BJ (cell line): Measurements from ENCODE around the gene WNT7A. TPM values are rescaled to one million over a fixed set of nuclear protein-coding genes. Genes with fewer than 3 reads are reported as not detected.

Source experiments
- CTCF ChIA-PET: fragments of 350-600 bp; formaldehyde crosslinking; extraction: SDS; loops from one replicate; lab custom pipeline; 2021; ENCODE audit warnings: antibody characterized with exemption, inconsistent platforms; lab: Yijun Ruan, JAX
- POLR2A ChIA-PET: fragments of 300-600 bp; sonication (Branson Sonifier 250); formaldehyde crosslinking; extraction: SDS; loops from one replicate; lab custom pipeline; 2021; ENCODE audit warnings: antibody characterized with exemption; lab: Charles Lee
- DNase-seq: peaks from one replicate; pipeline ENCODE4 v3.0.0-alpha.2; 2011; ENCODE audit warnings: low read depth
- H3K27me3 ChIP-seq: 2 replicates; pipeline ENCODE4 v1.6.0; 2011; ENCODE audit warnings: low read length; ENCODE audit not compliant: control insufficient read depth, insufficient read depth
- H3K36me3 ChIP-seq: 2 replicates; pipeline ENCODE4 v1.5.1; 2011; ENCODE audit warnings: low read length; ENCODE audit not compliant: control insufficient read depth, insufficient read depth
- H3K4me3 ChIP-seq: 2 replicates; pipeline ENCODE4 v1.5.1; 2011; ENCODE audit warnings: low read depth, mild to moderate bottlenecking, control low read depth, low read length
- CTCF ChIP-seq: IDR thresholded peaks from 2 replicates; pipeline ENCODE4 v1.5.1; 2011; ENCODE audit warnings: low read depth, mild to moderate bottlenecking, control low read depth, inconsistent platforms, low read length, moderate library complexity; ENCODE audit not compliant: insufficient read depth
- polyA plus RNA-seq: library from polyadenylated mRNA; depleted of rRNA; stranded (reverse); fragments of >200 nt; gene quantifications from 2 replicates; pipeline ENCODE4 v1.2.3, GENCODE V29; 2011

The WNT7A gene
- polyA plus RNA-seq, 1 experiment, result not detected

- Histone ChIP-seq H3K27me3 (no peaks in the 10 kb centered on the region), H3K36me3 (no peaks in the 10 kb centered on the region), H3K4me3 (no peak overlapping the region)
- ChIA-PET POLR2A (no interaction called here), CTCF (no interaction called here)
- DNase-seq, result no peak
- no peak for TF ChIP-seq CTCF
These were observed 25.9 kb downstream of the WNT7A start for GRCh38 chr3:13853978-13854296.

GRCh38 chr3:13853256-13853977, 26.5 kb downstream of the WNT7A start:
- DNase-seq, result no peak
- CTCF ChIA-PET, result no interaction called here
- Histone ChIP-seq H3K36me3 (no peaks in the 10 kb centered on the region), H3K4me3 (no peak overlapping the region), H3K27me3 (no peaks in the 10 kb centered on the region)
- POLR2A ChIA-PET, result no interaction called here
- TF ChIP-seq CTCF, result no peak

- TF ChIP-seq CTCF, result no peak
- CTCF ChIA-PET, result no interaction called here
These were observed 27.2 kb downstream of the WNT7A start for GRCh38 chr3:13852638-13853009.

GRCh38 chr3:13851997-13852637, 27.8 kb downstream of the WNT7A start:
- H3K27me3 ChIP-seq, result no peaks in the 10 kb centered on the region
- no peaks in the 10 kb centered on the region for H3K36me3 ChIP-seq
- DNase-seq, result no peak
- POLR2A ChIA-PET, result no interaction called here
- H3K4me3 ChIP-seq, result no peak overlapping the region
- CTCF ChIA-PET, result no interaction called here
- no peak for TF ChIP-seq CTCF

More at GRCh38 chr3:13852638-13853009, 27.2 kb downstream of the WNT7A start:
- POLR2A ChIA-PET, result no interaction called here
- H3K27me3 ChIP-seq, result no peaks in the 10 kb centered on the region
- no peaks in the 10 kb centered on the region for H3K36me3 ChIP-seq
- H3K4me3 ChIP-seq, result no peak overlapping the region
- DNase-seq, result no peak

GRCh38 chr3:13851091-13851849, 28.6 kb downstream of the WNT7A start:
- DNase-seq, result no peak
- ChIA-PET POLR2A (no interaction called here), CTCF (no interaction called here)
- TF ChIP-seq CTCF, result no peak
- Histone ChIP-seq H3K27me3 (no peaks in the 10 kb centered on the region), H3K4me3 (no peak overlapping the region), H3K36me3 (no peaks in the 10 kb centered on the region)
